HepG2 (cell line): ENCODE measurements around the gene PYURF. TPM values are rescaled to one million over a fixed set of nuclear protein-coding genes. Genes with fewer than 3 reads are reported as not detected.

Source experiments
- ARID2 ChIP-seq: sonication (generic); formaldehyde crosslinking; IDR thresholded peaks from 2 replicates; pipeline ENCODE4 v1.8.1; 2022; ENCODE audit warnings: mild to moderate bottlenecking, missing genetic modification reagents, borderline replicate concordance
- IRF9 ChIP-seq: sonication (generic); formaldehyde crosslinking; IDR thresholded peaks from 2 replicates; pipeline ENCODE4 v1.8.0; 2022; ENCODE audit warnings: missing genetic modification reagents, mild to moderate bottlenecking, borderline replicate concordance
- KDM6A ChIP-seq: IDR thresholded peaks from 2 replicates; pipeline ENCODE4 v1.6.1; 2016; ENCODE audit warnings: low read depth
- MIXL1 ChIP-seq: IDR thresholded peaks from 2 replicates; pipeline ENCODE4 v1.6.1; 2016
- NKX3-1 ChIP-seq: sonication (generic); formaldehyde crosslinking; IDR thresholded peaks from 2 replicates; pipeline ENCODE4 v1.5.0; 2020; ENCODE audit warnings: missing genetic modification reagents
- PRDM10 ChIP-seq: sonication (generic); formaldehyde crosslinking; IDR thresholded peaks from 2 replicates; pipeline ENCODE4 v1.4.0; 2020; ENCODE audit warnings: low read depth, missing genetic modification reagents
- RBM39 ChIP-seq: fragments of 200-400 bp; formaldehyde crosslinking; IDR thresholded peaks from one replicate; pipeline ENCODE4 v1.6.1; 2018; ENCODE audit warnings: antibody characterized with exemption, mild to moderate bottlenecking, low read depth, low read length; ENCODE audit not compliant: poor library complexity, severe bottlenecking
- SNAI1 ChIP-seq: sonication (generic); formaldehyde crosslinking; IDR thresholded peaks from 2 replicates; pipeline ENCODE4 v1.5.0; 2020; ENCODE audit warnings: mild to moderate bottlenecking, missing genetic modification reagents, borderline replicate concordance
- ZNF317 ChIP-seq: sonication (generic); formaldehyde crosslinking; IDR thresholded peaks from 2 replicates; pipeline ENCODE4 v1.5.0; 2020; ENCODE audit warnings: mild to moderate bottlenecking, missing genetic modification reagents
- ZNF530 ChIP-seq: sonication (generic); formaldehyde crosslinking; IDR thresholded peaks from 2 replicates; pipeline ENCODE4 v1.5.0; 2020; ENCODE audit warnings: low read depth, mild to moderate bottlenecking, missing genetic modification reagents
- ZNF619 ChIP-seq: sonication (generic); formaldehyde crosslinking; IDR thresholded peaks from 2 replicates; pipeline ENCODE4 v1.4.0; 2020; ENCODE audit warnings: mild to moderate bottlenecking, missing genetic modification reagents
- ZNF761 ChIP-seq: sonication (generic); formaldehyde crosslinking; conservative IDR thresholded peaks from 2 replicates; pipeline ENCODE4 v1.4.0; 2020; ENCODE audit warnings: mild to moderate bottlenecking, missing genetic modification reagents
- polyA plus RNA-seq, 8 experiments: library from polyadenylated mRNA; depleted of rRNA in 3 of 8; stranded (reverse) in 7 of 8; unstranded in 1 of 8; fragments of >200 nt; fragmentation: Illumina TruSeq in 4 of 8; extraction: Trizol in 4 of 8; gene quantifications; 2 replicates each; pipeline versions ENCODE4 v1.2.1 to v1.2.3, GENCODE V29; 2011 to 2016; ENCODE audit warnings: low read depth in 4 of 8, missing spikeins in 1 of 8, mixed read lengths in 1 of 8; ENCODE audit not compliant: insufficient read depth in 1 of 8
- total RNA-seq, 5 experiments: library from RNA; depleted of rRNA; stranded (reverse); fragments of >200 nt; fragmentation: Illumina TruSeq; extraction: Trizol; gene quantifications; 2 replicates each; pipeline ENCODE4 v1.2.3, GENCODE V29; 2016; ENCODE audit warnings: low read depth in 1 of 5

Gene PYURF
- total and polyA plus RNA-seq, 2 of the 13 experiments (the other 11 are each of a cell fraction or from before 2014, with no cell fraction given), result 59.9 to 95.2 TPM

- TF ChIP-seq IRF9 (CRISPR knock-in tag) (no peak), ZNF761 (CRISPR knock-in tag) (no peak), NKX3-1 (CRISPR knock-in tag) (0 out of 2 replicates have a peak, but pooled peaks have one; percentile 2), ZNF619 (no peak), SNAI1 (CRISPR knock-in tag) (0 out of 2 replicates have a peak, but pooled peaks have one; percentile 35), ZNF530 (no peak), ARID2 (CRISPR knock-in tag) (0 out of 2 replicates have a peak, but pooled peaks have one; percentile 22), PRDM10 (no peak), KDM6A (no peak), RBM39 (no peak), MIXL1 (CRISPR knock-in tag) (no peak), ZNF317 (CRISPR knock-in tag) (0 out of 2 replicates have a peak, but pooled peaks have one; percentile 3)
Observed at GRCh38 chr4:88522702-88523324, 763 bp downstream of the PYURF start (continued).
